Skeletal muscle tissue (tissue), 4 donors: ENCODE results near the gene C2CD2L. TPM values are rescaled to one million over a fixed set of nuclear protein-coding genes. Genes with fewer than 3 reads are reported as not detected.
"Not testable (repeated sequence)": the region's sequence is repeated elsewhere in the genome, so short reads cannot be mapped to it uniquely, and the experiment has no call there.

Experiments
- H3K27ac ChIP-seq: one replicate; pipeline ENCODE4 v1.7.0; 2013; ENCODE audit warnings: mild to moderate bottlenecking, low read depth, low read length, inconsistent platforms
- H3K27me3 ChIP-seq, 3 donors: one replicate each; pipeline ENCODE4 v1.7.0; 2013; ENCODE audit warnings: low read length in 3 of 3; ENCODE audit not compliant: control insufficient read depth in 3 of 3, insufficient read depth in 3 of 3
- H3K36me3 ChIP-seq, 3 donors: one replicate each; pipeline ENCODE4 v1.7.0; 2013; ENCODE audit warnings: low read length in 3 of 3; ENCODE audit not compliant: control insufficient read depth in 3 of 3, insufficient read depth in 3 of 3
- H3K4me1 ChIP-seq, 3 donors: one replicate each; pipeline ENCODE4 v1.7.0; 2013; ENCODE audit warnings: low read length in 3 of 3, mild to moderate bottlenecking in 3 of 3; ENCODE audit not compliant: control insufficient read depth in 3 of 3, insufficient read depth in 3 of 3
- H3K4me3 ChIP-seq, 3 donors: one replicate each; pipeline ENCODE4 v1.7.0; 2013; ENCODE audit warnings: low read length in 3 of 3
- H3K9ac ChIP-seq, 3 donors: one replicate each; pipeline ENCODE4 v1.7.0; 2013; ENCODE audit warnings: low read length in 3 of 3, mild to moderate bottlenecking in 3 of 3, moderate library complexity in 2 of 3, low read depth in 1 of 3
- H3K9me3 ChIP-seq, 3 donors: one replicate each; pipeline ENCODE4 v1.7.0; 2013; ENCODE audit warnings: low read length in 3 of 3; ENCODE audit not compliant: control insufficient read depth in 3 of 3
- total RNA-seq: library from RNA; depleted of rRNA; stranded (reverse); fragments of >200 nt; gene quantifications from one replicate; pipeline ENCODE4 v1.2.3, GENCODE V29; 2014
- donor health status: Osteomylitis.

The C2CD2L gene
- total RNA-seq, 1 donor from 2014 or later: 2.1 TPM

DNA sequence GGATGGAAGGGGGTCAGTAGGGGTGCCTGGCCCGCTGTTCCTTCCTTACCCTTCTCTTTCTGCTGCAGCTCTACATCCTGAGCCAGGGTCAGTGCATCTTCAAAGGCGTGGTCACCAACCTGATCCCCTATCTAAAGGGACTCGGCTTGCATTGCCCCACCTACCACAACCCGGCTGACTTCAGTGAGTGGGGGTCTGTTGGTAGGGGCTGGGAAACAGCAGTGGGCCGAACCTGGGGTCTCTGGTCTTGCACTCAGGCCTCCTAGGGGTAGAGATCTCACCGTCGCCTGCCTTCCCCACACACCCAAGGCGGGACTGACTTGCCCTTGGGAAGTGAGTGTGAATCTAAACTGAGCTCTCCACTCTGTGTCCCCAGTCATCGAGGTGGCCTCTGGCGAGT, 49.4 kb downstream of the C2CD2L start:
- no peak overlapping the region for H3K4me3 ChIP-seq
- no peaks in the 10 kb centered on the region for H3K9me3 ChIP-seq
- no peak overlapping the region for H3K27ac ChIP-seq
- H3K9ac ChIP-seq: no peak overlapping the region
- H3K4me1 ChIP-seq: no peaks in the 10 kb centered on the region
- peaks cover 0 to 10% (median 2%) of the 10 kb centered on the region in 3 donors for H3K27me3 ChIP-seq
- H3K36me3 ChIP-seq: no peaks in the 10 kb centered on the region

DNA sequence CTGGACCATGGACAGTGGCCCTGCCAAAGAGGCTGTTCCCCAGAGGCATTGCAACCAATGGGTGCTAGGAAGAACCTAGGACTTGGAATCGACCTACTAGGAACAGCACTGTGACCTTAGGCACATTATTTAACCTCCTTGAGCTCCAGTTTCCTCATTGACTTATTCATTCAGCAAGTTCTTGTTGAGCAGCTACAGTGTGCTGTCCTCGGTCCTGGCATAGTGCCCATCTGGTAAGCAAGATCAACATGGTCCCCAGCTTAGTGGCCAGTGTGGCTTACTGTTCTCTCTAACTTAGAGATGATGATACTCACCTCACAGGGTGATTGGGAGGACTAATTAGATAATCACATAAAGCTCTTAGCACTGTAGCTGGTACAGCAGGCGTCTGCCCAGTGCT, 49.9 kb downstream of the C2CD2L start:
- no peak overlapping the region for H3K27ac ChIP-seq
- H3K9ac ChIP-seq: no peak overlapping the region
- H3K27me3 ChIP-seq: peaks cover 0 to 10% (median 2%) of the 10 kb centered on the region in 3 donors
- no peaks in the 10 kb centered on the region for H3K36me3 ChIP-seq
- no peaks in the 10 kb centered on the region for H3K9me3 ChIP-seq
- H3K4me3 ChIP-seq: no peak overlapping the region
- no peaks in the 10 kb centered on the region for H3K4me1 ChIP-seq

DNA sequence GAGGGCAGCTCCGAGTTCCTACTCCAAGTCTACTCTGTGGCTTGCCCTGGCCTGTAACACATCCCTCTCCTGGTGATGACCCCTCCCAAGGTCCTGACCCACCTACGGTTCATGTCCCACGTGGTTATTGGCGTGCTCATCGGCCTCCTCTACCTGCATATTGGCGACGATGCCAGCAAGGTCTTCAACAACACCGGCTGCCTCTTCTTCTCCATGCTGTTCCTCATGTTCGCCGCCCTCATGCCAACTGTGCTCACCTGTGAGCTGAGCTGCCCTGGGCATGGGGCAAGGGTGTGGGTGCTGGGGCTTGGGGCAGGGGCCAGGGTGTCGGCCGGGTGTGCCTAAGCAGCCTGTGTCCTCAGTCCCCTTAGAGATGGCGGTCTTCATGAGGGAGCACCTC, 51.3 kb downstream of the C2CD2L start:
- H3K9me3 ChIP-seq: no peaks in the 10 kb centered on the region

DNA sequence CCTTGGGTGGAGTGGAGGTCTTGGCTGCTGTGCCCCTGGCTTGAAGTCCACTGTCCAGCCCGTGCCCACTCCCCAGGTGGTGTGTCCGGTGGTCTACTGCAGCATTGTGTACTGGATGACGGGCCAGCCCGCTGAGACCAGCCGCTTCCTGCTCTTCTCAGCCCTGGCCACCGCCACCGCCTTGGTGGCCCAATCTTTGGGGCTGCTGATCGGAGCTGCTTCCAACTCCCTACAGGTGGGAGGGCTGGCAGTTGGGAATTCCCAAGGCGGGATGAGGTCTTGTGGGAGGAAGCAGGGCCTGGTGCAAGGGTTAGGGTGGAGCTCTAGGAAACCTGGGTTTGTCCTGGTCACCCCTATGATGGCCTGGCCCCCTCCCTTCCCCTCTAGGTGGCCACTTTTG, 53.0 kb downstream of the C2CD2L start:
- Histone ChIP-seq H3K9me3 (no peaks in the 10 kb centered on the region), H3K4me1 (no peaks in the 10 kb centered on the region), H3K27me3 (peaks cover 0 to 3% (median 0%) of the 10 kb centered on the region in 3 donors)

More for the DNA sequence above, 51.3 kb downstream of the C2CD2L start:
- no peaks in the 10 kb centered on the region for H3K4me1 ChIP-seq
- H3K27me3 ChIP-seq: peaks cover 0 to 10% (median 0%) of the 10 kb centered on the region in 3 donors
- no peak overlapping the region for H3K9ac ChIP-seq
- H3K27ac ChIP-seq: no peak overlapping the region
- no peaks in the 10 kb centered on the region for H3K36me3 ChIP-seq
- no peak overlapping the region for H3K4me3 ChIP-seq

DNA sequence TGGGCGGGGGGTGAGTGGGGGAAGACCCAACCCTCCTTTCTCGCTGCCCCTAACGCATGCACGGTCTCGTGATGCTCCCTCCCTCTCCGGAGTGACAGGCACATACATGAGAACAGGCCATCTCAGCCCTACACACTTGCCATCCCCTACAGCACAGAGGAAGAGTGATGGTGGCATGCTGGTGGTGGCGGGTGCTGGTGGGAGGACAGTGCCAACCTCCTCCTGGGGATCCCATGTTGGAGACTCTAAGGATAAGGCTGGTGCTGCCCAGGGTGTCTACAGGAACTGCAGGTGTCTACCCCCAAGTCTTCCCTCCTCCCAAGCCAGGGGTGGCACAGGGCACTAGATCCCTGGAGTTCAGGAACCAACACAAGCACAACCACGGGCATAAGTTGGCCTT, 54.7 kb downstream of the C2CD2L start:
- Histone ChIP-seq H3K36me3 (no peaks in the 10 kb centered on the region), H3K27me3 (peaks cover 0 to 1% (median 0%) of the 10 kb centered on the region in 3 donors), H3K9me3 (no peaks in the 10 kb centered on the region), H3K4me1 (no peaks in the 10 kb centered on the region), H3K27ac (no peak overlapping the region), H3K9ac (no peak overlapping the region), H3K4me3 (no peak overlapping the region)

More for the DNA sequence above, 53.0 kb downstream of the C2CD2L start:
- Histone ChIP-seq H3K4me3 (no peak overlapping the region), H3K36me3 (no peaks in the 10 kb centered on the region), H3K9ac (no peak overlapping the region), H3K27ac (no peak overlapping the region)

DNA sequence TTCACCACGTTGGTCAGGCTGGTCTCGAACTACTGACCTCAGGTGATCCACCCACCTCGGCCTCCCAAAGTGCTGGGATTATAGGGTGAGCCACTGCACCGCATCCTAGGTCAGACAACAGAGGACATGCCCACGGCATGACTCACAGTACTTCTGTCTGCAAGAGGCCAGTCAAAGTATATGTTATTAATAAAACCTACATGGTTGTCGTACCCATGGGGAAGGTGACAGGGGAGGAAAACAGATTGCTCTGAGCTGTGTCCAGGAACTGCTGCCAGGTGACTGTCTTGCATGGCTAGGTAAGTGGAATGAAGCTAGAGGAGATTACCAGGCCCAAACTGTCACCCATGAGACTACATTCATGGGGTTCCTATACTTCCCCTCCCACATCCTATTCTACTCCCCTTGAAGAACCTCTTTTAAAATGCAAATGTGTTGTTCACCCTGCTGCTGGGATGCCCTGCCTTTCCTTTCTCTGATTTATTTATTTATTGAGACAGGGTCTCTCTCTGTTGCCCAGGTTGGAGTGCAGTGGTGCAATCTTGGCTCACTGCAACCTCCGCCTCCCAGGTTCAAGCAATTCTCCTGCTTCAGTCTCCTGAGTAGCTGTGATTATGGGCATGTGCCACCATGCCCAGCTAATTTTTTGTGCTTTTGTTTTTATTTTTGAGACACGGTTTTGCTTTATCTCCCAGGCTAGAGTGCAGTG, 59.4 kb downstream of the C2CD2L start:
- no peaks in the 10 kb centered on the region for H3K9me3 ChIP-seq
- H3K4me3 ChIP-seq: no peak overlapping the region
- H3K27me3 ChIP-seq: no peaks in the 10 kb centered on the region
- no peak overlapping the region for H3K9ac ChIP-seq
- H3K27ac ChIP-seq: no peak overlapping the region
- peaks cover 0 to 2% (median 2%) of the 10 kb centered on the region in 3 donors for H3K36me3 ChIP-seq
- peaks cover 4 to 10% (median 8%) of the 10 kb centered on the region in 3 donors for H3K4me1 ChIP-seq

DNA sequence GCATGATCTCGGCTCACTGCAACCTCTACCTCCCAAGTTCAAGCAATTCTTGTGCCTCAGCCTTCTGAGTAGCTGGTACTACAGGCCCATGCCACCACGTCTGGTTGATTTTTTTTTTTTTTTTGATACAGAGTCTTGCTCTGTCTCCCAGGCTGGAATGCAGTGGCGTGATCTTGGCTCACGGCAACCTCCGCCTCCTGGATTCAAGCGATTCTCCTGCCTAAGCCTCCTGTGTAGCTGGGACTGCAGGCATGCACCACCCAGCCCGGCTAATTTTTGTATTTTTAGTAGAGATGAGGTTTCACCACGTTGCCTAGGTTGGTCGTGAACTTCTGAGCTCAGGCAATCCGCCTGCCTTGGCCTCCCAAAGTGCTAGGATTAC, 59.9 kb downstream of the C2CD2L start:
- H3K36me3 ChIP-seq, H3K9me3 ChIP-seq, H3K27ac ChIP-seq, H3K4me3 ChIP-seq, H3K27me3 ChIP-seq, H3K9ac ChIP-seq: not testable (repeated sequence)
- peaks cover 4 to 10% (median 8%) of the 10 kb centered on the region in 3 donors for H3K4me1 ChIP-seq

DNA sequence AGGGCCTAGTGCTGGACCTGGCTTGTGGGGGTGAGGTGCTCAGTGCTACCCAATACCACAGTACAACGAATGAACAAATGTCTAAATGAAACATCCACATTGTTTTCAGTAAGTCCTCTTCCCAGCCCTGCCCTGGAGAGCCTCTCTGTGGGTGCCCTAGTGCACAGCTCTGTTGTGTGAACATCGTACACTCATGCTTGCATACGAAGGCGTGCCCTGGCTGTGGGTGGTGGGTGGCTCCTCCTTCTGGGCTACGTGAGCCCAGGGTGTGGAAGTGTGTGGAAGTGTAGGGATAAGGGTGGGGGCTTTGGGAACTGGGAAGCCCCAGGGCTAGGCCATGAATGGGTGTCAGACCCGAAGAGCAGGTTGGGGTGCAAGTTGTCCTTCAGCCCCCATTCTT, 60.8 kb downstream of the C2CD2L start:
- Histone ChIP-seq H3K27me3 (no peaks in the 10 kb centered on the region), H3K4me3 (peak overlapping the region in 1 of 3 donors; percentile 87), H3K9me3 (no peaks in the 10 kb centered on the region), H3K36me3 (peaks cover 5 to 8% (median 6%) of the 10 kb centered on the region in 3 donors), H3K9ac (peak overlapping the region in 1 of 3 donors; percentile 92), H3K4me1 (peaks cover 4 to 10% (median 8%) of the 10 kb centered on the region in 3 donors), H3K27ac (no peak overlapping the region)

Other genes with a start within 250 kb of the C2CD2L start
- gene CXCR5, start 223.5 kb upstream of the C2CD2L start, total RNA-seq: not detected
- gene BCL9L, start 181.4 kb upstream of the C2CD2L start, total RNA-seq: 24.0 TPM
- not detected for gene UPK2, start 151.0 kb upstream of the C2CD2L start, total RNA-seq
- gene FOXR1, start 135.6 kb upstream of the C2CD2L start, total RNA-seq: not detected
- gene CENATAC, start 109.2 kb upstream of the C2CD2L start, total RNA-seq: 8.4 TPM
- 1,590 TPM for gene RPS25, start 89.0 kb upstream of the C2CD2L start, total RNA-seq
- 39.1 TPM for gene TRAPPC4, start 88.6 kb upstream of the C2CD2L start, total RNA-seq
- 6.8 TPM for gene SLC37A4, start 76.5 kb upstream of the C2CD2L start, total RNA-seq
- gene HYOU1, start 50.1 kb upstream of the C2CD2L start, total RNA-seq: 23.0 TPM
- gene VPS11, start 39.5 kb upstream of the C2CD2L start, total RNA-seq: 21.4 TPM
- 6.8 TPM for gene HMBS, start 22.5 kb upstream of the C2CD2L start, total RNA-seq
- 8.4 TPM for gene DPAGT1, start 5.5 kb upstream of the C2CD2L start, total RNA-seq
- gene HINFP, start 14.2 kb downstream of the C2CD2L start, total RNA-seq: 18.3 TPM
- under 0.01 TPM for gene ABCG4, start 41.7 kb downstream of the C2CD2L start, total RNA-seq
- 17.2 TPM for gene NLRX1, start 61.4 kb downstream of the C2CD2L start, total RNA-seq
- under 0.01 TPM for gene NHERF4, start 78.1 kb downstream of the C2CD2L start, total RNA-seq
- 9.9 TPM for gene CBL, start 99.0 kb downstream of the C2CD2L start, total RNA-seq
- 120 TPM for gene MCAM, start 209.8 kb downstream of the C2CD2L start, total RNA-seq
- gene RNF26, start 227.2 kb downstream of the C2CD2L start, total RNA-seq: 2.1 TPM
- 17.2 TPM for gene C1QTNF5, start 233.5 kb downstream of the C2CD2L start, total RNA-seq
- gene MFRP, start 239.4 kb downstream of the C2CD2L start, total RNA-seq: not detected